Activated naive CD4-positive, alpha-beta T cell treated with anti-CD3 and anti-CD28 coated beads, Interleukin-2, amount 50 U/mL, for 72 hours (primary cell): ENCODE results near the gene NBL1. TPM values are rescaled to one million over a fixed set of nuclear protein-coding genes. Genes with fewer than 3 reads are reported as not detected.
A peak's percentile ranks its signal among the peaks of the same experiment; 100 is the strongest.
"Not testable (repeated sequence)": the region's sequence is repeated elsewhere in the genome, so short reads cannot be mapped to it uniquely, and the experiment has no call there.

ENCODE experiments used
- ATAC-seq, 2 donors: fragments of 150-1000 bp; cut with Tn5 transposase; 2 replicates each; pipeline ENCODE4 v1.10.0; 2021; ENCODE audit warnings: mild to moderate bottlenecking in 2 of 2, moderate library complexity in 2 of 2
- DNase-seq, 2 donors: peaks; one replicate each; pipeline ENCODE4 v3.0.0; 2021 to 2022; ENCODE audit warnings: low spot score in 2 of 2
- H3K27ac Mint-ChIP-seq, 2 donors: one replicate each; pipeline ENCODE4 v1.8.0; 2022; ENCODE audit warnings: mild to moderate bottlenecking in 2 of 2, mixed read lengths in 2 of 2
- H3K36me3 Mint-ChIP-seq, 2 donors: one replicate each; pipeline ENCODE4 v1.8.0; 2022; ENCODE audit warnings: mixed read lengths in 2 of 2
- H3K9me3 Mint-ChIP-seq, 2 donors: one replicate each; pipeline ENCODE4 v1.8.0; 2022; ENCODE audit warnings: mixed read lengths in 2 of 2
- total RNA-seq, 2 donors: library from RNA; stranded (reverse); gene quantifications; one replicate each; pipeline ENCODE4 v1.2.3, GENCODE V29; 2022

NBL1 gene
- total RNA-seq, 2 donors from 2014 or later = 16.2 to 24.0 TPM

- no peak for DNase-seq
- H3K9me3 Mint-ChIP-seq = no peaks in the 10 kb centered on the region
- H3K27ac Mint-ChIP-seq = no peak overlapping the region
- ATAC-seq = no peak
- H3K36me3 Mint-ChIP-seq = peaks cover 6 to 8% of the 10 kb centered on the region in 2 donors
These were observed 26.7 kb upstream of the NBL1 start for GRCh38 chr1:19617376-19617775.

DNA sequence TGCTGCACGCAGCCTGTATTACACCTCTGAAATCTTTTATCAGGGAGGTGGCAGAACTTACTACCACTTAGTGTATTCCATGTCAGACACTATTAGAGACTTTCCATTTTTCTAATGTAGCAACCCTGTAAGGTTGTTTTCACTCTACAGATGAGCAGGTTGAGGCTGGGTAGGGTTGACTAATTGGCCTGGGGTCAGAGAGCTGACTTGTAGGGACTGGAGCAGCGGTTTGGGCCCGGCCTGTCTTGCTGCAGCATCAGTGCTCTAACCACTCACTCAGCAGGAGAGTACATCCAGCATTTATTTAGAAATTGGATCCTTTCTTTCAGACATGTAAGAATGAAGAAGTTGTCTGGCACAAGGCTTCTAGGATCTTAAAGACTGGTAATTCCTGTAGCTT is 25.7 kb upstream of the NBL1 start:
- no peak for ATAC-seq
- peaks cover 6 to 9% of the 10 kb centered on the region in 2 donors for H3K36me3 Mint-ChIP-seq
- no peaks in the 10 kb centered on the region for H3K9me3 Mint-ChIP-seq
- H3K27ac Mint-ChIP-seq = no peak overlapping the region
- DNase-seq = no peak

DNA sequence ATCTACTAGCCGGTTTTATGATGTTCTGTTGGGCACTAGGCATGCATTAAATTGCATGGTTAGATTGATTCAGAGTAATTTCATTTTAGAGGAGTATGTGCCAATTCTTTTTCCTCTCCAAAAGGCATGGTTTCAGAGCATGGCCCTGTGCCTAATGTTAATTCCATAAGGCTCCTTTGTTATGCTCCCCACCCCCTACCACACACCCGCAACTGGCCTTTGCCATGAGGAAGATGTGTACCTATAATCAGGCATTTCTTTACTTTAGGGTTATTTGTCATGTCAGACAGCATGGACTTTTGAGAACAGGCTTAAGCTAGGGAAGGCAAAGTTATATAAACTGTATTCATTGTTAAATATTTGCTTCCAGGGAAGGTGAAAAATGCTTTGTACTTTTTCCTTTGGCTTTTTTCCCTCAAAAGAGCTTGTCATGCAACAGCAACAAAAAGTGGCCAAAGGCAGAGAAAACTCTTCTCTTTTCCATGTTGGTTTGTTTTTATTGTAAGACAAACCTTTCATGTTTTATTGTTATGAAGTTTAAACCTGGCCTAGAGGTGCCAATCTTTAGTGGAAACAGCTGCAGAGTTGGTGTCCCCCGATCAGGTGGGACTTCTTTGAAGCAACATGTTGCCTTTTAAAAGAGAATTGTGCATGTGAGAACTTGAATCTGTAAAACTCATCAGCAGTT is 24.3 kb upstream of the NBL1 start:
- no peaks in the 10 kb centered on the region for H3K9me3 Mint-ChIP-seq
- ATAC-seq (no peak), DNase-seq (no peak)
- peaks cover 5 to 14% of the 10 kb centered on the region in 2 donors for H3K36me3 Mint-ChIP-seq
- H3K27ac Mint-ChIP-seq = no peak overlapping the region

DNA sequence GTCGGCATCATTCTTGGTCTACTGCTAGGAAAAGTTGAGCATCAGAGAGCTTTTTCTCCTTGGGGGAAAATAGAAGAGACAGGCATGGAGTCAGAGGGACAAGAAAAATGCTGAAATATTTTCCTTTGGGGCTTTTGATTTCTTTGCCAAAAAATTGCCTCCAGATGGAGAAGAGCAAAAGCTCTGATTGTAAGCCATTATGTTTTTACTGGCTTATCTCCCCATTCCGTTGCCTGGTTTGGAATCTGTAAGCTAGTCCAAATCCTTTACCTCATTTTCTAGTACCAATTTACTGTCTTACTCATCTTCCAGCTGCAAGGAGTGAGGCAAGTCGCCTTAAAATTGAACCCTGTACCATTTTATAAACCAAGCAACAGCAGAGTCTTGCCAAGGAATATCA is 23.3 kb upstream of the NBL1 start:
- Mint-ChIP-seq H3K27ac (peak overlapping the region in 1 of 2 donors; percentile 64), H3K36me3 (peaks cover 0 to 10% of the 10 kb centered on the region in 2 donors), H3K9me3 (no peaks in the 10 kb centered on the region)
- ATAC-seq (no peak), DNase-seq (no peak)

DNA sequence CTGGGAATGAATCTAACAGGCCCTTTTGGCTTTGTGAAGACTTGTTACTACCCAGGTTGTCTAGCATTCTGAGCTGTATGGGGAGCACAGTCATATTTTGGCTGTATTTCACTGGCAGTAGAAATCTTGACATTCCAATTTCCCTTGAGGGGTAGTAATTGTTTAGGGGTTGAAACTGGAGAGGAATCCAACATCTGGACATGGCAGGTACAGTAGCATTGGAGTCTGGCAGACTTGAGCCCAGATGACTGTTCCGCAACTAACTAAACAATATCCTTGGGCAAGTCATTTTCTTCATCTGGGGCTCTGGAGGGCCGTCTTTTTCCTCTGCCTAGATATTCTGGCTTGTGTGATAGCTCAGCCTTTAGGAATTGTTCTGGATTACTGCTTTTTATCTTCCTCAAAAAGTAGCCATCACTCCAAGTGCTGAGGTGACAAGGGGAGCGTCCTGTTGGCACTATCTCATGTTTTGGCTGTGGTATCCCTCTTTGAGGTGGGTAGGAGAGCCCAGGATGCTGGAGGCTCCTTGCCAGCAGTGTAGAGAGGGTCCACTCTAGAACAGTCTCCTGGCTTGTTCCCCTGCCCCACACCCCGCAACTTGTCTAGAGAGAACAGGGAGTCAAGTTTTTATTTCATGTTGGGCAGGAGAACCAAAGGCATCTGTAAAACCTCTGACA is 22.7 kb upstream of the NBL1 start:
- no peaks in the 10 kb centered on the region for H3K9me3 Mint-ChIP-seq
- DNase-seq = no peak
- peak overlapping the region in 1 of 2 donors; percentile 64 for H3K27ac Mint-ChIP-seq
- no peak for ATAC-seq
- peaks cover 0 to 10% of the 10 kb centered on the region in 2 donors for H3K36me3 Mint-ChIP-seq

DNA sequence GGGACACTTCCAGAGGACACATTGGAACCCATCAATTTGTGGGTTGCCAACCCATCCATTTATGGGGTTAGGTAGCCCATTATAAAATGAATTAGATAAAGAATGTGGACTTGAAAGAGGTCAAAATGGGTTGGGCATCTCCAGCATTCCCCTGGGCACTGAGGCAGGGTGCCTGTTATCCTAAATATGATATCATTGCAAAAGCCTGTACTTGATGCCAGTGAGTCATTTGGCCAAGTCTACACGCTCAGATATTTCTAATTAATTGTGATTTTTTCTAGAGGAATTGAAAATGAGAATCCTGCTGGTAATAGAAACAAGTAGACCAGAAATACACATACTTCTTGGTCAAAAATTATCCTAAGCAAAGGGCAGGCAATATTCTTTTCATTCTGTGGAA is 21.9 kb upstream of the NBL1 start:
- Mint-ChIP-seq H3K27ac (peak overlapping the region in 1 of 2 donors; percentile 64), H3K36me3 (peaks cover 0 to 10% of the 10 kb centered on the region in 2 donors), H3K9me3 (no peaks in the 10 kb centered on the region)
- no peak for DNase-seq
- ATAC-seq = no peak

DNA sequence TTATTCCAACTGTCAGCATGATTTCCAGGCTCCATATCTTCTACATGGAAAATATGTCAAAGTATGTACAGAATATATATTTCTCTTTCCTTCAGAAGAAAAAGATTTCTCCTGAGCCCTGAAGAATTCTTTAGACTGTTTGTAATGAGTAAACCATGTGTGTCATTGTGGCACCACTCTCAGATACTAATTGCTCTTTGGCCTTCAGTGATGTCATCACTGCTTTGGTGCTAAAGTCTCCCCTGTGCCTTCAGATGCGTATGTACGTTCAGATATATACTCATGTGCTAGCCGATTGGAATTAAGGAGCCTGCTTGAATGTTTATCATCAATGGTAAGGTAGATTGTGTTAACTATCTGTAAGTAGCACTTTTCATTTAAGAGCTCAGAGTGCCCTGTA is 20.6 kb upstream of the NBL1 start:
- Mint-ChIP-seq H3K27ac (no peak overlapping the region), H3K9me3 (no peaks in the 10 kb centered on the region), H3K36me3 (peaks cover under 1 to 10% of the 10 kb centered on the region in 2 donors)
- ATAC-seq (no peak), DNase-seq (no peak)

DNA sequence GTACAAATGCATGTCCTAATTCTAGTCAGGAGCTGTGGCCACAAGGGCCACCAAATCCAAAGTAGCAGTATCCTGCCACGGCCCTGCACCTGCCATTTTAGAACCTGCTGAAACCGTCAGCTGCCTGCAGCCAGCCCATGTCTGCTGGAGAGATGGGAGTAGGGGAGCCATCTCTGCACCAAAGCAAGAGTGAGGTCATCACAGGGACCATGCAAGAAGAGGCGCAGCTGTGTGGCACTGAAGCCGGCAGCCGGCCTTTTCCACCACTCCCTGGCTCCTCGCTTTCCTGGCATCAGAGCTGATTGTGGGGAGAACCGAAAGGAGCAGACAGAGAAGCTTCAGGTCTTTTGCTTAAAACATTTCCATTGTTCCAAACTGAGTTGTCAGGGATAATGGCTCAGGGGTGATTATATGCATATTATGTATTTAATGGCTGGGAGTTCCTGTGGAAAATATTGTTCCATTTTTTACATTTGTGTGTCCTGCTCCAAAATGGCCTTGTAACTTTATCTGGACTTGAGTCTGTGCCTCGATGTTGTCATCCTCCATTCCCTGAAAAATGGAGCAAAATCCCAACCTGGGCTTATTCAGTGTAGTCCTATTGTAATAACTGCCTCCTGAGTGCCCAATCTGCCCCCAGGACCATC is 18.7 kb upstream of the NBL1 start:
- ATAC-seq (no peak), DNase-seq (no peak)
- H3K9me3 Mint-ChIP-seq = no peaks in the 10 kb centered on the region
- H3K27ac Mint-ChIP-seq = peak overlapping the region in 1 of 2 donors; percentile 42
- H3K36me3 Mint-ChIP-seq = peaks cover 4 to 10% of the 10 kb centered on the region in 2 donors

DNA sequence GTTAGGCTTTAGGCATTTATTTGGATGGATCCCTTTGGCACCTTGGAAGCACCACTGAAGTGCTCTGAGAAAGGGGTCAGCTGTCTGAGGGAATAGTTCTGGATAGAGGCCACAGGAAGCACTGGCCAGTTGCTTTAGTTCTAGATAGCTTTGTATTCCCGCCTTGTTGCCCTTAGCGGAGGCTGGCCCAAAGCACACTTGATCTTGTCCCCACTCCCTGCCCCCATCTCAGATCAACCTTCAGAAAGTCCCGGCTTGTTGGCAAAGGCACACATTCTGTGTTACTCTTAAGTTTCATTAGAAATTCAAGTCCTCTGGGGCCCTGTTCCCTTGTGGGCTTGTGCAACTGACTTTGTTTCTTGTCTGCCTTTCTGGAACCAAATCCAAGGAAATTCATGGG is 15.2 kb upstream of the NBL1 start:
- H3K27ac Mint-ChIP-seq = peak overlapping the region in 1 of 2 donors; percentile 13
- H3K9me3 Mint-ChIP-seq = no peaks in the 10 kb centered on the region
- ATAC-seq (no peak), DNase-seq (no peak)
- H3K36me3 Mint-ChIP-seq = peaks cover under 1 to 4% of the 10 kb centered on the region in 2 donors

DNA sequence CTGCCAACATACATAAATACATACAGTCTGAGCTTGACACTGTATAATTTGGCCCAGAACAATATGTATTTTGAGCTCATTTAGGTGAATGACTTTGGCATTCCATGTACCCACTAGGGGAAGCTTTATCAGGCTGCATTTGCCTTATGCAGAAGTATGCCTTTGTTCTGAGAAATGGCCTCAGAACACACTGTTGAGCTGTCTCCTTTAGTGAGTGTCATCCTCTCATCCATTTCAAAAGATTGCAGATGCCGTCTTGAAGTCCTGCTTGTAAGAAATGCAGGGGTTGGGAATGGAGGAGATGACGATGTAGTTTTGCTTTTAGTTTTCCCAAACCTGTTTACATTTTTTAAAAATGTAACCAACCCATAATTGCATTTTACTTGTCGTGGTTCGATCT is 14.8 kb upstream of the NBL1 start:
- Mint-ChIP-seq H3K36me3 (peaks cover 0 to 4% of the 10 kb centered on the region in 2 donors), H3K9me3 (no peaks in the 10 kb centered on the region), H3K27ac (peak overlapping the region in 1 of 2 donors; percentile 13)
- DNase-seq = no peak
- no peak for ATAC-seq

DNA sequence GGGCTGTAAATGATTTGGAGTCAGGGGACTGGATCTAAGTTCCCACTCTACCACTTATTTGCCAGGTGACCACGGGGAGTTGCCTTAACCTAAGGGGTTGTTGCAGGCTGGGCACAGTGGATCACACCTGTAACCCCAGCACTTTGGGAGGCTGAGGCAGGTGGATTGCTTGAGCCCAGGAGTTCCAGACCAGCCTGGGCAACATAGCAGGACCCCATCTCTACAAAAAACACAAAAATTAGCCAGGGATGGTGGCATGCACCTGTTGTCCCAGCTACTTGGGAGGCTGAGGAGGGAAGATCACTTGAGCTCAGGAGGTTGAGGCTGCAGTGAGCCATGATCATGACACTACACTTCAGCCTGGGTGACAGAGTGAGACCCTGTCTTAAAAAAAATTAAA is 13.9 kb upstream of the NBL1 start:
- peak overlapping the region; percentile 13 to 33 for H3K27ac Mint-ChIP-seq
- not testable (repeated sequence) for H3K36me3 Mint-ChIP-seq, DNase-seq, H3K9me3 Mint-ChIP-seq, ATAC-seq

GRCh38 chr1:19630720-19631395 is 13.3 kb upstream of the NBL1 start:
- Mint-ChIP-seq H3K9me3 (no peaks in the 10 kb centered on the region), H3K27ac (no peak overlapping the region), H3K36me3 (peaks cover 0 to 4% of the 10 kb centered on the region in 2 donors)
- no peak for ATAC-seq
- no peak for DNase-seq

DNA sequence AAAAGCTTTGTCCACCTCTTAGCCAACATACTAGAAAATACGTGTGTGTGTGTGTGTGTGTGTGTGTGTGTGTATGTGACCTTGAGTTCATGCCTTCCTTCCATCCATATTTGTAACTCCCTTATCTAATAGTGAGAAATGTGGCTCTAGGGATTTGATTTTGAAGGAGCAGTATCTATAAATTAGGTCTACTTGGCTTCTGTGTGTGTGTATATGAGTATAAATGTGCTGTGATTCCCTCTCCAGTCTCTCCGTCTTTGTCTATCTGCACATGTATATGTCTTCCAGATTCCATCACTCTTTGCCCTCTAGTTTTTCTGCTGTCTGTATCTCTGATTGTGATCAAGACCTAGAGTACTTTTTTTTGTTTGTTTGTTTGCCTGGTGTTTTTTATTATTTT is 11.9 kb upstream of the NBL1 start:
- Mint-ChIP-seq H3K27ac (no peak overlapping the region), H3K9me3 (no peaks in the 10 kb centered on the region), H3K36me3 (peaks cover 0 to 4% of the 10 kb centered on the region in 2 donors)
- DNase-seq (no peak), ATAC-seq (no peak)

DNA sequence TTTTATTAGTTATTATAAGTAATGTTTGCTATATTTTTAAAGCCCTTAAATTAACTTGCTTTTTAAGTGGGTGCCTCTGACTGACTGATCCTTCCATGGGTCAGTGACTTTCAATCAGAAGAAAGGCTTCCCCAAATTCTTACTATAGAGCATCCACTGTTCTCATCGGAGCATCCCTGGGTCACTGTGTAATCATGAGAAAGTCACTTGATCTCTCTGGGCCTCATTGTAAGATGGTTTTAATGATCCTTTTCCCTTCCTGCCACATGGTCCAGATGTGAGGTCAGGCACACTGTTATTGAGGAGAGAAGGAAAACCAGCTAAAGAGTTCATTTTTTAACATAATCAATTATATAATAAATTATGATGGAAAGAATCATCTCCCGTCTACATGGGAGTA is 11.0 kb upstream of the NBL1 start:
- H3K27ac Mint-ChIP-seq = no peak overlapping the region
- ATAC-seq (no peak), DNase-seq (no peak)

GRCh38 chr1:19635064-19635463 is 9.0 kb upstream of the NBL1 start:
- not testable (repeated sequence) for H3K27ac Mint-ChIP-seq, ATAC-seq, H3K9me3 Mint-ChIP-seq, H3K36me3 Mint-ChIP-seq, DNase-seq

More for the DNA sequence above, 11.0 kb upstream of the NBL1 start:
- H3K9me3 Mint-ChIP-seq = no peaks in the 10 kb centered on the region
- peaks cover 0 to 4% of the 10 kb centered on the region in 2 donors for H3K36me3 Mint-ChIP-seq

GRCh38 chr1:19635646-19636045 is 8.5 kb upstream of the NBL1 start:
- no peaks in the 10 kb centered on the region for H3K36me3 Mint-ChIP-seq
- no peaks in the 10 kb centered on the region for H3K9me3 Mint-ChIP-seq
- H3K27ac Mint-ChIP-seq = no peak overlapping the region

GRCh38 chr1:19636065-19636464 is 8.0 kb upstream of the NBL1 start:
- Mint-ChIP-seq H3K27ac (no peak overlapping the region), H3K36me3 (no peaks in the 10 kb centered on the region), H3K9me3 (no peaks in the 10 kb centered on the region)
- no peak for ATAC-seq
- DNase-seq = no peak

More at GRCh38 chr1:19635646-19636045, 8.5 kb upstream of the NBL1 start:
- DNase-seq = no peak
- no peak for ATAC-seq
